OCI-LY1 (cell line): ENCODE measurements around the gene KBTBD8.

ENCODE experiments used
- H2AFZ ChIP-seq: fragments of 200-600 bp; sonication (generic), shearing (Covaris generic); 2 replicates; pipeline ENCODE4 v1.6.0; 2014; ENCODE audit warnings: antibody characterized with exemption, mild to moderate bottlenecking, low read length
- H3F3A ChIP-seq: fragments of 200-600 bp; sonication (generic), shearing (Covaris generic); 2 replicates; pipeline ENCODE4 v1.6.0; 2014; ENCODE audit warnings: mild to moderate bottlenecking, antibody characterized with exemption, low read length, moderate library complexity; ENCODE audit not compliant: insufficient read depth
- H3K27ac ChIP-seq: fragments of 200-600 bp; sonication (generic); 2 replicates; pipeline ENCODE4 v1.5.1; 2014; ENCODE audit warnings: low read length, mixed run types, mild to moderate bottlenecking, low read depth; ENCODE audit not compliant: poor library complexity, severe bottlenecking
- H3K27me3 ChIP-seq: fragments of 200-600 bp; sonication (generic); 2 replicates; pipeline ENCODE4 v1.6.0; 2014; ENCODE audit warnings: antibody characterized with exemption, mild to moderate bottlenecking, low read length, moderate library complexity; ENCODE audit not compliant: insufficient read depth
- H3K36me3 ChIP-seq: fragments of 200-600 bp; sonication (generic); 2 replicates; pipeline ENCODE4 v1.6.1; 2014; ENCODE audit warnings: mild to moderate bottlenecking, antibody characterized with exemption, low read length, moderate library complexity, mixed read lengths; ENCODE audit not compliant: insufficient read depth
- H3K4me1 ChIP-seq: fragments of 200-600 bp; sonication (generic); 2 replicates; pipeline ENCODE4 v1.5.1; 2014; ENCODE audit warnings: mild to moderate bottlenecking, low read length, moderate library complexity; ENCODE audit not compliant: insufficient read depth, severe bottlenecking
- H3K4me2 ChIP-seq: fragments of 200-600 bp; sonication (generic), shearing (Covaris generic); 2 replicates; pipeline ENCODE4 v1.6.1; 2014; ENCODE audit warnings: low read length
- H3K4me3 ChIP-seq: fragments of 200-600 bp; sonication (generic); 2 replicates; pipeline ENCODE4 v1.5.1; 2014; ENCODE audit warnings: low read length, low read depth, mild to moderate bottlenecking, mixed read lengths; ENCODE audit not compliant: poor library complexity, severe bottlenecking
- H3K79me2 ChIP-seq: fragments of 200-600 bp; shearing (Covaris generic); 2 replicates; pipeline ENCODE4 v1.6.1; 2016; ENCODE audit warnings: mixed run types, low read length, mixed read lengths; ENCODE audit not compliant: insufficient read depth
- H3K9ac ChIP-seq: fragments of 200-600 bp; sonication (generic), shearing (Covaris generic); 2 replicates; pipeline ENCODE4 v1.6.1; 2014; ENCODE audit warnings: mild to moderate bottlenecking, low read length, mixed read lengths
- H3K9me2 ChIP-seq: fragments of 200-600 bp; sonication (generic), shearing (Covaris generic); 2 replicates; pipeline ENCODE4 v1.6.1; 2014; ENCODE audit warnings: low read depth, mild to moderate bottlenecking, low read length, mixed read lengths
- H3K9me3 ChIP-seq: fragments of 200-600 bp; shearing (Covaris generic); 2 replicates; pipeline ENCODE4 v1.6.1; 2014; ENCODE audit warnings: low read length, mixed read lengths
- H4K20me1 ChIP-seq: fragments of 200-600 bp; sonication (generic), shearing (Covaris generic); 2 replicates; pipeline ENCODE4 v1.6.0; 2016; ENCODE audit warnings: mild to moderate bottlenecking, low read length; ENCODE audit not compliant: insufficient read depth
- EZH2 ChIP-seq: fragments of 200-600 bp; sonication (generic), shearing (Covaris generic); IDR thresholded peaks from 2 replicates; pipeline ENCODE4 v1.8.0; 2017; ENCODE audit warnings: borderline replicate concordance, mixed run types, mild to moderate bottlenecking, antibody characterized with exemption, low read length, moderate library complexity, mixed read lengths
- TF ChIP-seq, protein P1 (sequence below): fragments of 200-600 bp; sonication (generic), shearing (Covaris generic); IDR thresholded peaks from 2 replicates; pipeline ENCODE4 v1.5.1; 2017; ENCODE audit warnings: mild to moderate bottlenecking, antibody characterized with exemption, low read length, moderate library complexity, mixed read lengths

KBTBD8 gene

DNA sequence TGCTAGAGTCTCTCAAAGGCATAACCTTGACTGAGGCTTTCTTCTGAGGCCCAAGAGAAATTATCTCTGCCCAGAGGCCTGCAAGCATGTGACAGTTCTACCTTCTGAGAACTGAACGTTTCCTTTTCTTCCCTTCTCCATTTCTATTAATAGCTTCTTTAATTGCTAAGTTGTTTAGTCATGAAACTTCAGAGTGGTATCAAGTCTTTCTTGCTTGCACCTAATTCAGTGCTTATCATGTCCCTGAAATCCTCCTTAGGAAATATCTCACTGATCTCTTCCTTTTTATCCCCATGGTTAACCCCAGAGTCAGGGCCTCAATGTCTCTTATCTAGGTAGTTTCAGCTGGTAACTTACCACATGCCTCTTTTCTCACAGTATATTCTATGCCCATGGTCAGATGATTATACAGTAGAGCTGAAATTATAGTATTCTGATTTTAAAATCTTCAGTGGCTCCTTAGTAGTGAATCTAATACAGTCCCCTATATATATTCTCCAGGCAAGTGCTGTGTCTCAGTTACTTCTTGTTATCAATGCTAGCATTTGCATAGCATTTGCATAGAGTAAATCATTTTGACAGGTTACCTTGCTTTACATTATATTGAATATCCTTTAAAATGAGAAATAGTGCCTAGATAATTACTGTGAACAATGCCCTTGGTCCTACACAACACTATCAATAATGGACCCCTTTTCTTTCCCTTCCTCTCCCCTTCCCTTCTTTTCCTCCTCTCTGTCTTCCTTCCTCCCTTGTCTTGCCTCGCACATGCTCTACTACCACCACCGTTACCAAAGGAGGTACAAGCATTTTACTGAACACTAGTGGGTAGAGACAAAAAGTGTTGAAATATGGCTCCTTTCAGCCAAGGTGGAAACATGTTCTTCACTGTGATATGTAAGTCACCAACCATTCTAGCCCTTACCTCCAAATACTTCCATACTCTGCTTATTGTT, 33.0 kb downstream of the KBTBD8 start:
- TF ChIP-seq EZH2: no peak
- TF ChIP-seq, protein P1, sequence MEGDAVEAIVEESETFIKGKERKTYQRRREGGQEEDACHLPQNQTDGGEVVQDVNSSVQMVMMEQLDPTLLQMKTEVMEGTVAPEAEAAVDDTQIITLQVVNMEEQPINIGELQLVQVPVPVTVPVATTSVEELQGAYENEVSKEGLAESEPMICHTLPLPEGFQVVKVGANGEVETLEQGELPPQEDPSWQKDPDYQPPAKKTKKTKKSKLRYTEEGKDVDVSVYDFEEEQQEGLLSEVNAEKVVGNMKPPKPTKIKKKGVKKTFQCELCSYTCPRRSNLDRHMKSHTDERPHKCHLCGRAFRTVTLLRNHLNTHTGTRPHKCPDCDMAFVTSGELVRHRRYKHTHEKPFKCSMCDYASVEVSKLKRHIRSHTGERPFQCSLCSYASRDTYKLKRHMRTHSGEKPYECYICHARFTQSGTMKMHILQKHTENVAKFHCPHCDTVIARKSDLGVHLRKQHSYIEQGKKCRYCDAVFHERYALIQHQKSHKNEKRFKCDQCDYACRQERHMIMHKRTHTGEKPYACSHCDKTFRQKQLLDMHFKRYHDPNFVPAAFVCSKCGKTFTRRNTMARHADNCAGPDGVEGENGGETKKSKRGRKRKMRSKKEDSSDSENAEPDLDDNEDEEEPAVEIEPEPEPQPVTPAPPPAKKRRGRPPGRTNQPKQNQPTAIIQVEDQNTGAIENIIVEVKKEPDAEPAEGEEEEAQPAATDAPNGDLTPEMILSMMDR: no peak
- Histone ChIP-seq H3K9ac (no peak overlapping the region), H3K79me2 (no peaks in the 10 kb centered on the region), H3K4me1 (no peaks in the 10 kb centered on the region), H2AFZ (no peak overlapping the region), H3K9me3 (no peaks in the 10 kb centered on the region), H3K36me3 (no peaks in the 10 kb centered on the region), H3K4me3 (no peak overlapping the region), H3F3A (no peaks in the 10 kb centered on the region), H3K27ac (no peak overlapping the region), H3K4me2 (no peak overlapping the region), H3K27me3 (no peaks in the 10 kb centered on the region), H3K9me2 (no peaks in the 10 kb centered on the region), H4K20me1 (no peaks in the 10 kb centered on the region)

DNA sequence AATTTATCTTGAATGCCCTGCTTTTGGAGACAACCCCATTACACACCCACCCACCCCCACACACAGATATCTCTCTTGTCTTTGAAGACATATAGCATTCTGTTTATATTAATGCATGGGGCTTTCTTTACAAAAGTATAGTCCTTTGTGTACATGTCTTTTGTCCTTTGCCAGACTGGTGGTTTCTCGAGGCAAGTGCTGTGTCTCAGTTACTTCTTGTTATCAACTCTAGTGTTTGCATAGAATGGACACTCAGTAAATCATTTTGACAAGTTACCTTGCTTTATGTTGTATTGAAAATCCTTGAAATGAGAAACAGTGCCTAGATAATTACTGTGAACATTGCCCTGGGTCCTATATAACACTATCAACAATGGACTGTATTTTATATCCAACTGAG, 33.9 kb downstream of the KBTBD8 start:
- no peak overlapping the region for H3K4me2 ChIP-seq
- H3F3A ChIP-seq: no peaks in the 10 kb centered on the region
- H3K36me3 ChIP-seq: no peaks in the 10 kb centered on the region
- no peaks in the 10 kb centered on the region for H3K4me1 ChIP-seq
- no peaks in the 10 kb centered on the region for H3K27me3 ChIP-seq
- no peaks in the 10 kb centered on the region for H3K9me2 ChIP-seq
- TF ChIP-seq, protein P1: no peak
- TF ChIP-seq EZH2: no peak
- no peak overlapping the region for H2AFZ ChIP-seq
- no peak overlapping the region for H3K27ac ChIP-seq
- no peak overlapping the region for H3K4me3 ChIP-seq
- no peaks in the 10 kb centered on the region for H3K9me3 ChIP-seq
- H4K20me1 ChIP-seq: no peaks in the 10 kb centered on the region
- H3K9ac ChIP-seq: no peak overlapping the region
- H3K79me2 ChIP-seq: no peaks in the 10 kb centered on the region

DNA sequence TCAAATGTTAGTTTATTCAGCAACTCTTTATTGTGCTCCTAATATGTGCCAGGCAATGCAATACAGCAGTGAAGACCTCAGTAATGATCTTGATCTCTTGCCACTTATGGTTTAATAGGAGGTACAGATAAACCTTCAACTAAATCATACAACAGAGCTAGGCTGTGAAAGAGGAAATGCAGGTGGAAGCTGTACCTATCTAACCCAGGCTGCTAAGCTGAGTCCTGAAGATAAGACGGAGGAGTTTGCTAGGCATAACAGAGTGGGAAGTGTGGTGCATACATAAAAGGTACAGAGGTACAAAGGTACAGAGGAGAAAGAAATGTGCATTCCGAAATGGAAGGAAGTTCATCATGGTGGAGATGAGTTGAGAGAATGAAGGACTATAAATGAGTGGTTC, 35.0 kb downstream of the KBTBD8 start:
- Histone ChIP-seq H3K4me1 (no peaks in the 10 kb centered on the region), H4K20me1 (no peaks in the 10 kb centered on the region), H3K9ac (no peak overlapping the region), H2AFZ (no peak overlapping the region), H3K36me3 (no peaks in the 10 kb centered on the region), H3K9me3 (no peaks in the 10 kb centered on the region), H3F3A (no peaks in the 10 kb centered on the region), H3K27me3 (no peaks in the 10 kb centered on the region), H3K4me2 (no peak overlapping the region), H3K27ac (no peak overlapping the region), H3K4me3 (no peak overlapping the region), H3K9me2 (no peaks in the 10 kb centered on the region), H3K79me2 (no peaks in the 10 kb centered on the region)
- TF ChIP-seq EZH2: no peak

DNA sequence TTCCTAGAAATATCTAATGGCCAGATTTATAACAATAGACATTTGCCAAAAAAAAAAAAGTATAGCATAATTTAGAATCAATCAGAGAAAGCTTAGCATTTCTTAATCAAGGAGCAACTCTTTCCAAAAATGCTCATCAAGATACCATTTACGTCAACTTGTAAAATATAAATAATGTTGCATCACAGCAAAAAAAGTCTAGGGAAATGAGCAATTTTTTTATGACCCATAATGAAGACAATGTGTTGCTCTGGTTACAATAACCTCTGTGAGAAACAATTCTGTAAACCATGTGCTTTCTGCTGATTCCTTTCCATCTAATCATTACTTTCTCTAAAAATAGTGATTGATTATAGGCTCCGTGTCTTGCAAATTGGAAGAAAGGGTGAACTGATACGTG, 36.3 kb downstream of the KBTBD8 start:
- TF ChIP-seq, protein P1: no peak
- TF ChIP-seq EZH2: no peak
- Histone ChIP-seq H3K9me3 (no peaks in the 10 kb centered on the region), H3K9me2 (no peaks in the 10 kb centered on the region), H4K20me1 (no peaks in the 10 kb centered on the region), H3K27ac (no peak overlapping the region), H3K4me2 (no peak overlapping the region), H3K4me3 (no peak overlapping the region), H3K9ac (no peak overlapping the region), H3K36me3 (no peaks in the 10 kb centered on the region), H3K79me2 (no peaks in the 10 kb centered on the region), H2AFZ (no peak overlapping the region), H3K4me1 (no peaks in the 10 kb centered on the region), H3K27me3 (no peaks in the 10 kb centered on the region), H3F3A (no peaks in the 10 kb centered on the region)
